Measurements from ENCODE around the gene NBAS. TPM values are rescaled to one million over a fixed set of nuclear protein-coding genes. Genes with fewer than 3 reads are reported as not detected.
"Not testable (repeated sequence)": the region's sequence is repeated elsewhere in the genome, so short reads cannot be mapped to it uniquely, and the experiment has no call there.

The NBAS gene
- total and polyA plus RNA-seq, 2 donors: 26.0 to 118 TPM

DNA sequence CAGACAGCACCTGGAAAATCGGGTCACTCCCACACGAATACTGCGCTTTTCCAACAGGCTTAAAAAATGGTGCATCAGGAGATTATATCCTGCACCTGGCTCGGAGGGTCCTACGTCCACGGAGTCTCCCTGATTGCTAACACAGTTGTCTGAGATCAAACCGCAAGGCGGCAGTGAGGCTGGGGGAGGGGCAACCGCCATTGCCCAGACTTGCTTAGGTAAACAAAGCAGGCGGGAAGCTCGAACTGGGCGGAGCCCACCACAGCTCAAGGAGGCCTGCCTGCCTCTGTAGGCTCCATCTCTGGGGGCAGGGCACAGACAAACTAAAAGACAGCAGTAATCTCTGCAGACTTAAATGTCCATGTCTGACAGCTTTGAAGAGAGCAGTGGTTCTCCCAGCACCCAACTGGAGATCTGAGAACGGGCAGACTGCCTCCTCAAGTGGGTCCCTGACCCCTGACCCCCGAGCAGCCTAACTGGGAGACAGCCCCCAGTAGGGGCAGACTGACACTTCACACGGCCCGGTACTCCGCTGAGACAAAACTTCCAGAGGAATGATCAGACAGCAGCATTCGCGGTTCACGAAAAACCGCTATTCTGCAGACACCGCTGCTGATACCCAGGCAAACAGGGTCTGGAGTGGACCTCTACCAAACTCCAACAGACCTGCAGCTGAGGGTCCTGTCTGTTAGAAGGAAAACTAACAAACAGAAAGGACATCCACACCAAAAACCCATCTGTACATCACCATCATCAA lies 121.2 kb downstream of the NBAS start:
- H3K4me1 ChIP-seq (ENCODE audit: insufficient read depth); H3K27ac ChIP-seq (ENCODE audit: low read depth); H3K4me3 ChIP-seq (ENCODE audit: low read depth, low read length); DNase-seq (ENCODE audit: extremely low spot score); H3K36me3 ChIP-seq (ENCODE audit: insufficient read depth): not testable (repeated sequence)
- WGBS: 95% methylated on average over 22 of the region's 22 CpGs

- not testable (repeated sequence) for H3K36me3 ChIP-seq (ENCODE audit: insufficient read depth); H3K27ac ChIP-seq (ENCODE audit: low read depth); DNase-seq (ENCODE audit: extremely low spot score); H3K4me3 ChIP-seq (ENCODE audit: low read depth, low read length); H3K4me1 ChIP-seq (ENCODE audit: insufficient read depth)
- WGBS: 98% methylated on average over 10 of the region's 10 CpGs
Measured at GRCh38 chr2:15439366-15439765, 121.8 kb downstream of the NBAS start.

- no peak for DNase-seq (ENCODE audit: extremely low spot score)
- no peak overlapping the region for H3K27ac ChIP-seq (ENCODE audit: low read depth)
- no peaks in the 10 kb centered on the region for H3K4me1 ChIP-seq (ENCODE audit: insufficient read depth)
- no peak overlapping the region for H3K4me3 ChIP-seq (ENCODE audit: low read depth, low read length)
- 92% methylated on average over 2 of the region's 2 CpGs for WGBS
- H3K36me3 ChIP-seq (ENCODE audit: insufficient read depth): no peaks in the 10 kb centered on the region
Measured at GRCh38 chr2:15436195-15436594, 124.9 kb downstream of the NBAS start.

GRCh38 chr2:15435474-15435873 lies 125.7 kb downstream of the NBAS start:
- 63% methylated on average over 5 of the region's 5 CpGs for WGBS
- Histone ChIP-seq H3K27ac (ENCODE audit: low read depth) (no peak overlapping the region), H3K4me3 (ENCODE audit: low read depth, low read length) (no peak overlapping the region), H3K4me1 (ENCODE audit: insufficient read depth) (no peaks in the 10 kb centered on the region), H3K36me3 (ENCODE audit: insufficient read depth) (no peaks in the 10 kb centered on the region)
- no peak for DNase-seq (ENCODE audit: extremely low spot score)

DNA sequence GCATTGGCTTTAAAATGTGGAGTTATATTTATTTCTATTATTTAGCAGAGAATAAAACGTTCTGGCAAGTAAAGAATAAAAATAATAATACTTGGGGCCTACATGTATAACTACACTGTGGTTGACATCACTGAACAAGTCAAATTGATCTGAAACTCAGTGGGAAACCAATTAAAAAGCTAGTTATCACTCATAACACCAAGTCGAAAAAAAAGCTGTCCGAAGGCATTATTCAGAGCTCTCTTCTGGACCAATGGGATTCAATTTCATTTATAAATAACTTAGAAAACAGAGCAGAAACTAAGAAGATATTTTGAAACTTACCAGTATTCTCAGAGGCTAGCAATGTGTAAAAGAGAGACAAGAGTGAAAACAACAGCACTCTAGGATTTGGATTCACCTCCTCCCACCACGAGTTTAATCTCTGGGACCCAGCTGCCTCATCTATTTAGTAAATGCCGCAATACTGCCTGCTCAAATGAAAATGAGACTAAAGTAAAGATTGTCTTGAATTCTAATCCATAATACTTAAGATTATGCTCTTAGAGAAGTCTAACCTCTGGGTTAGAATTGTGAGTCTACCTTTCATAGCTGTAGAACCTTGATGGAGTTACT lies 128.4 kb downstream of the NBAS start:
- Histone ChIP-seq H3K27ac (ENCODE audit: low read depth) (no peak overlapping the region), H3K4me1 (ENCODE audit: insufficient read depth) (no peaks in the 10 kb centered on the region), H3K4me3 (ENCODE audit: low read depth, low read length) (no peak overlapping the region), H3K36me3 (ENCODE audit: insufficient read depth) (no peaks in the 10 kb centered on the region)
- no peak for DNase-seq (ENCODE audit: extremely low spot score)
- 93% methylated on average over 5 of the region's 5 CpGs for WGBS

DNA sequence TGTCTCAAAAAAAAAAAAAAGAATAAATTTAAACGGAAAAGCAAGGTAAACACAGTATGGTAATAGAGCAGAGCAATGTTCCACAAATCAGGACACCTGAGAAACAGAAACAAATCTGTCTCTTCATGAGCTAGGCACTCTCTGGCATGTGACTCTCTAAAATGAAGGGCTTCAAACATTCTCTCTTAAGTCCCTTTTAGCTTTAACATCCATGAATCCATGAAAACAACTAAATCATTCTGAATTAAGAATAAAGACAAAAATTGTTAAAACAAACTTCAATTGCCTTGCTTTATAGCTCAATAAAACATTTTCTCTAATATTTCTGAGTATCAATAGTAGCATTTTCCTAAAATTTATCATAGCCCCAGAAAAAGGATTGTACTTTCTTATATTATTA lies 132.1 kb downstream of the NBAS start:
- Histone ChIP-seq H3K4me3 (ENCODE audit: low read depth, low read length) (no peak overlapping the region), H3K4me1 (ENCODE audit: insufficient read depth) (no peaks in the 10 kb centered on the region), H3K36me3 (ENCODE audit: insufficient read depth) (no peaks in the 10 kb centered on the region), H3K27ac (ENCODE audit: low read depth) (no peak overlapping the region)
- DNase-seq (ENCODE audit: extremely low spot score): no peak
- 89% methylated on average over 1 of the region's 1 CpG for WGBS

- Histone ChIP-seq H3K27ac (ENCODE audit: low read depth) (no peak overlapping the region), H3K4me1 (ENCODE audit: insufficient read depth) (no peaks in the 10 kb centered on the region), H3K4me3 (ENCODE audit: low read depth, low read length) (no peak overlapping the region), H3K36me3 (ENCODE audit: insufficient read depth) (no peaks in the 10 kb centered on the region)
- no peak for DNase-seq (ENCODE audit: extremely low spot score)
Measured at GRCh38 chr2:15427987-15428386, 133.1 kb downstream of the NBAS start.

DNA sequence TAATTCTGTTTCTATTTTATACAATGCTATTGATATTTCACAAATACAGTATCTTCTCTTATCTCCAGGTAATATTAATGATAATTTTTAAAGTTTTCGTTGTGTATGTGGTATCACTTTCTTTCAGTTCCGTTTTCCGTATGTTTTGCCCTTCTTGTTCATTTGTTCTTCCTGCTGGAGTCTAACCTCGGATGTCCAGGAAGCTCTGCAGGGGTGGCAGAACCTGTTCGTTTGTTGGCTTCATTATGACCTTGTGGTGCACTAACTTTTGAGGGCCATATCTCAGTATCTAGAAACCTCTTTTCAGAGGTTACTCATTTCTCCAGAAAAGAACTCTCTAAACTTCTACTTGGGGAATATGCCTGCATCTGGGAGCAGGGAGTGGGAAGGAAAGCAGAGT lies 134.5 kb downstream of the NBAS start:
- WGBS: 91% methylated on average over 5 of the region's 5 CpGs

DNA sequence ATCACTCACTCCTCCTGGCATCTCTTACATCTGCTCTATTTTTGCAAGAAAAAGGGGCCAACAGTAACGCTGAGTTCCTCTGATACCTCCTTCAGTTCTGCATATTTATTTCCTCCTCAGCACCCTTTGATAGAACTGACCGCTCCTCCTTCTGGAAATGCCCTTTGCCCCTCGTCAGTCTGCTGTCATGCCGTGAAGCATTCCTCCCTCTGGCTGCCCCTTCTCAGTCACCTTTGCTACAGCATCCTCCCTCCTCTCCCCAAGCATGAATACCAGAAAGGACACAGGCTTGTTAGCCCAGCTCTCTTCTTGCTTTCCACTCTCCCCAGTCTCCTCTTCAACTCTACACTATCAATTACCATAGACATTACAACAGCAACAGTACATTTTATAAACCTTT lies 135.4 kb downstream of the NBAS start:
- 78% methylated on average over 4 of the region's 4 CpGs for WGBS
- H3K27ac ChIP-seq (ENCODE audit: low read depth): no peak overlapping the region
- no peaks in the 10 kb centered on the region for H3K36me3 ChIP-seq (ENCODE audit: insufficient read depth)
- no peak for DNase-seq (ENCODE audit: extremely low spot score)
- H3K4me3 ChIP-seq (ENCODE audit: low read depth, low read length): no peak overlapping the region
- H3K4me1 ChIP-seq (ENCODE audit: insufficient read depth): no peaks in the 10 kb centered on the region

More for the DNA sequence above, 134.5 kb downstream of the NBAS start:
- no peak overlapping the region for H3K4me3 ChIP-seq (ENCODE audit: low read depth, low read length)
- no peak for DNase-seq (ENCODE audit: extremely low spot score)
- no peaks in the 10 kb centered on the region for H3K36me3 ChIP-seq (ENCODE audit: insufficient read depth)
- H3K27ac ChIP-seq (ENCODE audit: low read depth): no peak overlapping the region
- no peaks in the 10 kb centered on the region for H3K4me1 ChIP-seq (ENCODE audit: insufficient read depth)

DNA sequence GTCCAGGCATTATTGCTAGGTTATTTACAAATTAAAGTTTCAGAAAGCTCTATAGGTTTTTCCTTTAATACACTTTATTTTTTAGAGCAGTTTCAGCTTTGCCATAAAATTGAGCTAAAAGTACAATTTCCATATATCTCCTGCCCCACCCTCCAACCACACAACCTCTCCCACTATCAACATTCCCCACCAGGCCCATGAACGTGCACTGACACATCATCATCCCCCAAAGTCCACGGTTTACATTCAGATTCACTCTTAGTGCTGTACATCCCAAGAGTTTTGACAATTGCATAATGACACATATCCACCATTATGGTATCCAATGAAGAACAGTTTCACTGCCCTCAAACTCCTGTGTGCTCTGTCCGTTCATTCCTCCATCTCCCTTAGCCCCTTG lies 139.4 kb downstream of the NBAS start:
- no peaks in the 10 kb centered on the region for H3K4me1 ChIP-seq (ENCODE audit: insufficient read depth)
- no peaks in the 10 kb centered on the region for H3K36me3 ChIP-seq (ENCODE audit: insufficient read depth)
- WGBS: 93% methylated on average over 3 of the region's 3 CpGs
- H3K4me3 ChIP-seq (ENCODE audit: low read depth, low read length): no peak overlapping the region
- no peak for DNase-seq (ENCODE audit: extremely low spot score)
- H3K27ac ChIP-seq (ENCODE audit: low read depth): no peak overlapping the region

DNA sequence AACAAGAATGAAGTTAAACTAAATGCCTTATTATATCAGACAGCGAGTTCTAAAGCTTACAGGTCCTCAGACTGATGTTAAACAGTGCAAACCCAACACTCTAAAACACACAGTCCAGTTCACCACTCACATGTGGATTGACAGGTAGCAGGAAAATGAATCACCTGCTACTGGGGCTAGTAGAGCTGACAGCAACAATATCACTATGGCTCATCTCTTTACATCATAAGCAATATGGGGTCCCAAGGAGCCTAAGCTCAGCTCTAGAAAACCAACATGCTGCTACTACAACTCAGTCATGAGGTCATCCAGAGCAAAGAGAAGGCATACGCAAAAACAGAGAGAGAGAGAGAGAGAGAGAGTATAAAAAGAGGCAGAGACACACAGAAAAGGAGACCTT lies 145.4 kb downstream of the NBAS start:
- no peak overlapping the region for H3K27ac ChIP-seq (ENCODE audit: low read depth)
- no peaks in the 10 kb centered on the region for H3K4me1 ChIP-seq (ENCODE audit: insufficient read depth)
- no peaks in the 10 kb centered on the region for H3K36me3 ChIP-seq (ENCODE audit: insufficient read depth)

DNA sequence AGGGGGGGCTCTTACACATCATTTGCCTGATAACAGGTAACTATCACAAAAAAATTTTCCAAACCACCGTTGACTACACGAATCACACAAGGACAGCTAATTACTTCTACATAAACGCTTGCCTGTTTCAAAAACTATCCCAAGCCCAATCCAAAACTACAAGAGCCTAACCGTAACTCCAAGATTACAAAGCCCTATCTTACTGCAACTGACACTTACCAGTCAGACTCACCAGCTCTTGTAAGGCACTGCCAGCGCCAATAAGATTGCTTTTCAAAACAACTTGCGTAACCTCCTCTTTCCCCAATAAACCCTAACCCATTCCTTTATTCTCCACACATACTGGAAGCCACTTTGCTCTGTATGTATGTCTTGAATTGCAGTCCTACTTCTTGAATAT lies 148.4 kb downstream of the NBAS start:
- H3K4me1 ChIP-seq (ENCODE audit: insufficient read depth): no peaks in the 10 kb centered on the region
- WGBS: 96% methylated on average over 6 of the region's 6 CpGs
- no peak overlapping the region for H3K27ac ChIP-seq (ENCODE audit: low read depth)
- H3K36me3 ChIP-seq (ENCODE audit: insufficient read depth): no peaks in the 10 kb centered on the region
- H3K4me3 ChIP-seq (ENCODE audit: low read depth, low read length): no peak overlapping the region
- DNase-seq (ENCODE audit: extremely low spot score): no peak

More for the DNA sequence above, 145.4 kb downstream of the NBAS start:
- 91% methylated on average over 2 of the region's 2 CpGs for WGBS
- DNase-seq (ENCODE audit: extremely low spot score): no peak
- no peak overlapping the region for H3K4me3 ChIP-seq (ENCODE audit: low read depth, low read length)

GRCh38 chr2:15412309-15412708 lies 148.8 kb downstream of the NBAS start:
- WGBS: 98% methylated on average over 3 of the region's 3 CpGs
- H3K4me1 ChIP-seq (ENCODE audit: insufficient read depth): no peaks in the 10 kb centered on the region
- no peak for DNase-seq (ENCODE audit: extremely low spot score)
- H3K4me3 ChIP-seq (ENCODE audit: low read depth, low read length): no peak overlapping the region
- H3K27ac ChIP-seq (ENCODE audit: low read depth): no peak overlapping the region
- H3K36me3 ChIP-seq (ENCODE audit: insufficient read depth): no peaks in the 10 kb centered on the region

DNA sequence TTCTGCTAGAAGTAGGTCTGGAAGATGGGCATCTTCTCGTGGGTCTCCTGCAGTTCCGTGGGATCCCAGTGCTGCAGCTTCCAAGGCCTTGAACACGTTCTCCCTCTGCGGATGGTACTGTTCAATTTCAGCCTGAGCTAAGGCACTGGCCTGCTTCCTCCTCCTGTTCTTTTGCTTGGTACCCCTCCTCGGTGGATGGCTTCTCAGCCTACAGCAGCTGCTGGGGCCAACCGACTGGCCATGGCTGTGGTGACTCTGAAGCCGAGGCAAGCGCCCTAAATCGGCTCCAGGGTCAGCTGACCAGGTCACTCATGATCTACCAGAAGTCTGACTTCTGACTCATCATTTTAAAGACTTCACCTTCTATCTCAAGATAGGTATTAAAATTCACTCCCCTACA lies 150.2 kb downstream of the NBAS start:
- no peak for DNase-seq (ENCODE audit: extremely low spot score)
- WGBS: 97% methylated on average over 9 of the region's 9 CpGs
- no peaks in the 10 kb centered on the region for H3K36me3 ChIP-seq (ENCODE audit: insufficient read depth)
- no peaks in the 10 kb centered on the region for H3K4me1 ChIP-seq (ENCODE audit: insufficient read depth)
- H3K4me3 ChIP-seq (ENCODE audit: low read depth, low read length): no peak overlapping the region
- no peak overlapping the region for H3K27ac ChIP-seq (ENCODE audit: low read depth)

Data from urinary bladder (tissue), 4 donors.